ENCODE measurements around the gene MSANTD7.

Gene MSANTD7

DNA sequence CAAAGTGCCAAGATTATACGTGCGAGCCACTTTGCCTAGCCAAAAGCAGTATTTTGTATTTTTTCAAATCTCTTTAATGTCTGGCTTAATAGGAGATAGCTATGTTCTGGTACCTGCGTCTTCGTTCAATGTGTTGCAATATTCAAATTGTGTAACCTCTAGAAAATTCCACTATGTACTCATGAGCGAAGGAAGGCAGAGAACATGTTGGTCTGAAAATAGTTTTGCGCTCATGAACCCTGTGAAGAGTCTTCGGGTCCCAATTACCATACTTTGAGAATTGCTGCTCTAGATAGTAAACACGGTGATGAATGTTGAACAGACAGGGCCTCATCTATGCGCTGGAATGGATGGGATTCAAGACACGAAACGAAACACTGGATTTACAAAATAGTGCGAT is 37.8 kb downstream of the MSANTD7 start:
- H3K4me3 ChIP-seq (replicated peaks; ENCODE audit: insufficient read depth, low read length), result no peak overlapping the region
- H3K27ac ChIP-seq (replicated peaks), result no peak overlapping the region
- no peaks in the 10 kb centered on the region for H3K27me3 ChIP-seq (ENCODE audit: insufficient read depth, poor library complexity, severe bottlenecking)
- no peak for TF ChIP-seq GABPA (IDR thresholded peaks at IDR 0.05; ENCODE audit: low read depth)
- TF ChIP-seq, protein P1, sequence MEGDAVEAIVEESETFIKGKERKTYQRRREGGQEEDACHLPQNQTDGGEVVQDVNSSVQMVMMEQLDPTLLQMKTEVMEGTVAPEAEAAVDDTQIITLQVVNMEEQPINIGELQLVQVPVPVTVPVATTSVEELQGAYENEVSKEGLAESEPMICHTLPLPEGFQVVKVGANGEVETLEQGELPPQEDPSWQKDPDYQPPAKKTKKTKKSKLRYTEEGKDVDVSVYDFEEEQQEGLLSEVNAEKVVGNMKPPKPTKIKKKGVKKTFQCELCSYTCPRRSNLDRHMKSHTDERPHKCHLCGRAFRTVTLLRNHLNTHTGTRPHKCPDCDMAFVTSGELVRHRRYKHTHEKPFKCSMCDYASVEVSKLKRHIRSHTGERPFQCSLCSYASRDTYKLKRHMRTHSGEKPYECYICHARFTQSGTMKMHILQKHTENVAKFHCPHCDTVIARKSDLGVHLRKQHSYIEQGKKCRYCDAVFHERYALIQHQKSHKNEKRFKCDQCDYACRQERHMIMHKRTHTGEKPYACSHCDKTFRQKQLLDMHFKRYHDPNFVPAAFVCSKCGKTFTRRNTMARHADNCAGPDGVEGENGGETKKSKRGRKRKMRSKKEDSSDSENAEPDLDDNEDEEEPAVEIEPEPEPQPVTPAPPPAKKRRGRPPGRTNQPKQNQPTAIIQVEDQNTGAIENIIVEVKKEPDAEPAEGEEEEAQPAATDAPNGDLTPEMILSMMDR (IDR thresholded peaks at IDR 0.05; ENCODE audit: insufficient read depth, low read length), result no peak
- no peak for TF ChIP-seq SPI1 (IDR thresholded peaks at IDR 0.05; ENCODE audit: borderline replicate concordance, low read depth)
- TF ChIP-seq, protein P2, sequence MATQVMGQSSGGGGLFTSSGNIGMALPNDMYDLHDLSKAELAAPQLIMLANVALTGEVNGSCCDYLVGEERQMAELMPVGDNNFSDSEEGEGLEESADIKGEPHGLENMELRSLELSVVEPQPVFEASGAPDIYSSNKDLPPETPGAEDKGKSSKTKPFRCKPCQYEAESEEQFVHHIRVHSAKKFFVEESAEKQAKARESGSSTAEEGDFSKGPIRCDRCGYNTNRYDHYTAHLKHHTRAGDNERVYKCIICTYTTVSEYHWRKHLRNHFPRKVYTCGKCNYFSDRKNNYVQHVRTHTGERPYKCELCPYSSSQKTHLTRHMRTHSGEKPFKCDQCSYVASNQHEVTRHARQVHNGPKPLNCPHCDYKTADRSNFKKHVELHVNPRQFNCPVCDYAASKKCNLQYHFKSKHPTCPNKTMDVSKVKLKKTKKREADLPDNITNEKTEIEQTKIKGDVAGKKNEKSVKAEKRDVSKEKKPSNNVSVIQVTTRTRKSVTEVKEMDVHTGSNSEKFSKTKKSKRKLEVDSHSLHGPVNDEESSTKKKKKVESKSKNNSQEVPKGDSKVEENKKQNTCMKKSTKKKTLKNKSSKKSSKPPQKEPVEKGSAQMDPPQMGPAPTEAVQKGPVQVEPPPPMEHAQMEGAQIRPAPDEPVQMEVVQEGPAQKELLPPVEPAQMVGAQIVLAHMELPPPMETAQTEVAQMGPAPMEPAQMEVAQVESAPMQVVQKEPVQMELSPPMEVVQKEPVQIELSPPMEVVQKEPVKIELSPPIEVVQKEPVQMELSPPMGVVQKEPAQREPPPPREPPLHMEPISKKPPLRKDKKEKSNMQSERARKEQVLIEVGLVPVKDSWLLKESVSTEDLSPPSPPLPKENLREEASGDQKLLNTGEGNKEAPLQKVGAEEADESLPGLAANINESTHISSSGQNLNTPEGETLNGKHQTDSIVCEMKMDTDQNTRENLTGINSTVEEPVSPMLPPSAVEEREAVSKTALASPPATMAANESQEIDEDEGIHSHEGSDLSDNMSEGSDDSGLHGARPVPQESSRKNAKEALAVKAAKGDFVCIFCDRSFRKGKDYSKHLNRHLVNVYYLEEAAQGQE (IDR thresholded peaks at IDR 0.05; ENCODE audit: insufficient replicate concordance, low read depth), result no peak
- no peak for TF ChIP-seq POLR2AphosphoS5 (IDR thresholded peaks at IDR 0.05; ENCODE audit: low read depth)
- DNase-seq (ENCODE audit: low read depth in 1 of 2, low spot score in 1 of 2), result no peak

DNA sequence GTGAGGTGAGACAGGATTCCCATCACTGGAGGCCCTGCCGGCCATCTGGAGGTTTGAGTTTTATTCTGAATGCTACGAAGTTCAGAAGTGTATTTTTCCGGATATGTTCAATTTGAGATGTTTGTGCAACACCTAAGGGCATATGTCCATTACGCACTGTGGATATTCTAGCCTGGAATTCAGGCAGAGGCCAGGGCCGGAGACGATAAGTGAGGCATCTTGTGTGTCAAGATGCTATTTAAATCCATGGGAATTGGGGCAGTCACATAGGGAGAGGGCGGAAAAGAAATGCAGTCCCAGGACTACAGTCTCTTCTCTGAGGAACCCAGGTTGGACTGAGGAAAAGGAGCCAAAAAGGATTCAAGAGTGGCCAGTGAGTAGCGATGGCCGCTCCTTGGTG is 38.7 kb downstream of the MSANTD7 start:
- TF ChIP-seq, protein P1 (IDR thresholded peaks at IDR 0.05; ENCODE audit: insufficient read depth, low read length), result no peak
- TF ChIP-seq, protein P2 (IDR thresholded peaks at IDR 0.05; ENCODE audit: insufficient replicate concordance, low read depth), result no peak
- no peak for TF ChIP-seq SPI1 (IDR thresholded peaks at IDR 0.05; ENCODE audit: borderline replicate concordance, low read depth)
- TF ChIP-seq GABPA (IDR thresholded peaks at IDR 0.05; ENCODE audit: low read depth), result no peak
- no peak for TF ChIP-seq POLR2AphosphoS5 (IDR thresholded peaks at IDR 0.05; ENCODE audit: low read depth)
- H3K27me3 ChIP-seq (ENCODE audit: insufficient read depth, poor library complexity, severe bottlenecking), result no peaks in the 10 kb centered on the region
- H3K4me3 ChIP-seq (replicated peaks; ENCODE audit: insufficient read depth, low read length), result no peak overlapping the region
- H3K27ac ChIP-seq (replicated peaks), result no peak overlapping the region
- DNase-seq (ENCODE audit: low read depth in 1 of 2, low spot score in 1 of 2), result no peak

DNA sequence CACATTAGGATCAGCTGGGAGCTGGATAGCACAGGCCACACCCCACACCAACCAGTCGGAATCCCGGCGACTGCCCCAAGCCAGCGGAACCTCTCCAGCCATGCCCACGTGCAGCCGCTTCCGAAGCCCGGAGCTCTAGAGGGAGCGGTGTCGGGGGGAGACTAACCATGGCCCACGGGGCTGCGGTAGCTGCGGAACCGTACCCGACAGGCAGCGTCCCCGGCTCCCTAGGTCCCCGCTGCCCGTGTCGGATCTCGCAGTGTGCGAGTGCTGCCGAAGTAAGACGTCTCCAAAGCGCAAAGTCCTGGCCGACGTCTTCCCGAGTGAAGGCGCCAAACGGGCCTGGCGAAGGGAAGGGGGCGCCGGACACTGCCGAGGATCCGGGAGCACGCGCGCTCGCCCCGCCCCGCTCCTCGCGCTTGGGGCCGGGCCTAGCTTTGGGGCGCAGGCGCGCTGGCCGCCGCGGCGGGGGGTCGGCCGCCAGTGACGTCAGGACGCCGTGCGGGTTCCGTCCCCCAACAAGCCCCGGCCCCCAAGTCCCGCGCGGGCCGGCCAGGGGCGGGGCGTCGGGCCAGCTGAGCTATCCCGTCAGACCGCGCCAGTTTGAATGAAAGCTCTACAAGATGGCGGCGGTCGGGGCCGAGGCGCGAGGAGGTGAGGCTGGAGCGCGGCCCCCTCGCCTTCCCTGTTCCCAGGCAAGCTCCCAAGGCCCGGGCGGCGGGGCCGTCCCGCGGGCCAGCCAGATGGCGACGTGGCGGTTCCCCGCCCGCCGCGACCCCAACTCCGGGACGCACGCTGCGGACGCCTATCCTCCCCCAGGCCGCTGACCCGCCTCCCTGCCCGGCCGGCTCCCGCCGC is 40.4 kb downstream of the MSANTD7 start, which contains the start of gene SUV39H2:
Gene SUV39H2 (plus strand): TSS at position 601 of the 858 bp plus-strand sequence. CDS start 23 bp downstream, at position 624.
- peak; percentile 62 to 84 for DNase-seq (ENCODE audit: low read depth in 1 of 2, low spot score in 1 of 2)
- Histone ChIP-seq H3K27me3 (ENCODE audit: insufficient read depth, poor library complexity, severe bottlenecking) (no peaks in the 10 kb centered on the region), H3K4me3 (replicated peaks; ENCODE audit: insufficient read depth, low read length) (peak within 1 kb of the TSS; percentile 76), H3K27ac (replicated peaks) (peak within 1 kb of the TSS; percentile 90)
- TF ChIP-seq POLR2AphosphoS5 (IDR thresholded peaks at IDR 0.05; ENCODE audit: low read depth) (peak; percentile 39), SPI1 (IDR thresholded peaks at IDR 0.05; ENCODE audit: borderline replicate concordance, low read depth) (no peak), GABPA (IDR thresholded peaks at IDR 0.05; ENCODE audit: low read depth) (no peak)
- TF ChIP-seq, protein P2 (IDR thresholded peaks at IDR 0.05; ENCODE audit: insufficient replicate concordance, low read depth), result no peak
- TF ChIP-seq, protein P1 (IDR thresholded peaks at IDR 0.05; ENCODE audit: insufficient read depth, low read length), result no peak
